Left kidney (tissue), 8 donors: ENCODE results near the gene FAM98B. TPM values are rescaled to one million over a fixed set of nuclear protein-coding genes. Genes with fewer than 3 reads are reported as not detected.
"Not testable (repeated sequence)": the region's sequence is repeated elsewhere in the genome, so short reads cannot be mapped to it uniquely, and the experiment has no call there.

Experiments
- DNase-seq: peaks from one replicate; pipeline ENCODE4 v3.0.0-alpha.2; 2013
- long read RNA-seq, 8 donors: transcript quantifications; one replicate each; lab custom pipeline, GENCODE V29; 2026
- polyA plus RNA-seq: library from polyadenylated mRNA; unstranded; fragments of 120-200 nt; gene quantifications from one replicate; pipeline ENCODE4 v1.2.1, GENCODE V29; 2013; ENCODE audit not compliant: insufficient read length

Gene FAM98B
- 86.9 TPM for polyA plus RNA-seq
- long read RNA-seq, donor 1, full-length matches to known transcripts, result 11 of 16 reads
- long read RNA-seq, donor 1, partial matches to known transcripts, result 5 of 16 reads
- long read RNA-seq, donor 1, other reads (novel, unspliced or antisense), result 0 of 16 reads
- long read RNA-seq, donor 2, full-length matches to known transcripts, result 13 of 13 reads
- long read RNA-seq, donor 2, partial matches to known transcripts, result 0 of 13 reads
- long read RNA-seq, donor 2, other reads (novel, unspliced or antisense), result 0 of 13 reads
- long read RNA-seq, donor 3, full-length matches to known transcripts, result 7 of 14 reads
- long read RNA-seq, donor 3, partial matches to known transcripts, result 7 of 14 reads
- long read RNA-seq, donor 3, other reads (novel, unspliced or antisense), result 0 of 14 reads
- long read RNA-seq, donor 4, result 0 reads
- long read RNA-seq, donor 5, full-length matches to known transcripts, result 11 of 11 reads
- long read RNA-seq, donor 5, partial matches to known transcripts, result 0 of 11 reads
- long read RNA-seq, donor 5, other reads (novel, unspliced or antisense), result 0 of 11 reads
- long read RNA-seq, donor 6, full-length matches to known transcripts, result 4 of 4 reads
- long read RNA-seq, donor 6, partial matches to known transcripts, result 0 of 4 reads
- long read RNA-seq, donor 6, other reads (novel, unspliced or antisense), result 0 of 4 reads
- long read RNA-seq, donor 7, full-length matches to known transcripts, result 10 of 10 reads
- long read RNA-seq, donor 7, partial matches to known transcripts, result 0 of 10 reads
- long read RNA-seq, donor 7, other reads (novel, unspliced or antisense), result 0 of 10 reads
- long read RNA-seq, donor 8, full-length matches to known transcripts, result 6 of 6 reads
- long read RNA-seq, donor 8, partial matches to known transcripts, result 0 of 6 reads
- long read RNA-seq, donor 8, other reads (novel, unspliced or antisense), result 0 of 6 reads

DNA sequence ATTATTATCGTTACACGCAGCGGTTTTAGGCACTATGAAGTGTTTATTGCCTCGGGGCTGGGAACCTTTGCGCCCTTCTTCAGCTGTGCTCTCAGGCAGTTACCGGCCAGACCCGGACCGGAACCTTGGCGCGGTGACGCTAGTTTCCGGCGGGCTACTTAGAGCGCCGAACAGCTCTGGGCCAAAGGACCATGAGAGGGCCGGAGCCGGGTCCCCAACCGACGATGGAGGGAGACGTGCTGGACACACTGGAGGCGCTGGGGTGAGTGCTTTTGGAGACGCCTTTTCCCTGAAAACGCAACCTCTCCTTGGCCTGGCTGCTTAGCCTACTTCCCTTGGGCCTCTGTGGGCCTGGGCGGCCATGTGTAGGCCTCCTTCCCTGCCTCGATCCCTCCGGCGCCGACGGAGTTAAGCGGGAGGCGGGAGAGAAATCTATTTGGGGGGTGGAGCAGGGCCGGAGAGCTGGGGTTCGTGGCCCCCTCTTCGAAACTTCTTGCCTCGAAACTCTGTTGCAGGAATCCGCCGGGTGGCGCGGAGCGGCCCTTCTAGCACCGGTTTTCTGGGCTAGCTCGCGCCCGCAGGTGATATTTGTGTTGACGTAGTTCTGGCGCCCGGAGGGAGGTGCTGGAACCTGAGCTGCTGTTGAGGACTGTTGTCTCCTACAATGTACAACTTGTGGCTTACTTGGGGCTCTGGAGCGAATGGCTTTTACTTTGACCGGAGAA is at the start of gene FAM98B:
FAM98B (plus strand) TSS at position 157 of the 725 bp plus-strand sequence; CDS start at position 192, 35 bp downstream.
- DNase-seq, result peak; percentile 94

DNA sequence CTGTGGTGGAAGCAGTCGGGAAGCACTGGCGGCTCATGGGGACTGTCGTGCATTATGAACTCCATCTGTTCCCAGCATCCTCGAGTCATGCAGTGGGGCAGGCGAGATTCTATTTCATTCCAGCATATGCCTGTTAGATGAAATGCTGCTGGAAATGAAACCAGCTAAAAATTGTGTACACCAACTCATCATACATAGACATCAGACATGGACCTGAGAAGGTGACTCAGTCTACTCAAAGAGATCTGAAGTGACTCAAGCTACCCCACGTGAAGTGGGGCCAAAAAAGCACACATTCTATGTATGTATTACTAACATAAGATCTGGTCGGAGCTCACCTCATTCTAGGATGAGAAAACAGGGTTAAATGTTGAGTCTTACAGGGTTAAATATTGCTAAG is 47.5 kb upstream of the FAM98B start:
- DNase-seq, result no peak

- DNase-seq, result no peak
These were observed 45.4 kb upstream of the FAM98B start for GRCh38 chr15:38408576-38408975.

GRCh38 chr15:38411902-38412301 is 42.0 kb upstream of the FAM98B start:
- DNase-seq, result peak; percentile 17

GRCh38 chr15:38412466-38412865 is 41.5 kb upstream of the FAM98B start:
- no peak for DNase-seq

- DNase-seq, result peak; percentile 14
These were observed 39.6 kb upstream of the FAM98B start for GRCh38 chr15:38414357-38414756.

- no peak for DNase-seq
These were observed 32.7 kb upstream of the FAM98B start for GRCh38 chr15:38421069-38421690.

GRCh38 chr15:38424101-38424552 is 29.8 kb upstream of the FAM98B start:
- DNase-seq, result no peak

- no peak for DNase-seq
These were observed 28.7 kb upstream of the FAM98B start for GRCh38 chr15:38425269-38425668.

- DNase-seq, result no peak
These were observed 26.5 kb upstream of the FAM98B start for GRCh38 chr15:38427380-38427779.

DNA sequence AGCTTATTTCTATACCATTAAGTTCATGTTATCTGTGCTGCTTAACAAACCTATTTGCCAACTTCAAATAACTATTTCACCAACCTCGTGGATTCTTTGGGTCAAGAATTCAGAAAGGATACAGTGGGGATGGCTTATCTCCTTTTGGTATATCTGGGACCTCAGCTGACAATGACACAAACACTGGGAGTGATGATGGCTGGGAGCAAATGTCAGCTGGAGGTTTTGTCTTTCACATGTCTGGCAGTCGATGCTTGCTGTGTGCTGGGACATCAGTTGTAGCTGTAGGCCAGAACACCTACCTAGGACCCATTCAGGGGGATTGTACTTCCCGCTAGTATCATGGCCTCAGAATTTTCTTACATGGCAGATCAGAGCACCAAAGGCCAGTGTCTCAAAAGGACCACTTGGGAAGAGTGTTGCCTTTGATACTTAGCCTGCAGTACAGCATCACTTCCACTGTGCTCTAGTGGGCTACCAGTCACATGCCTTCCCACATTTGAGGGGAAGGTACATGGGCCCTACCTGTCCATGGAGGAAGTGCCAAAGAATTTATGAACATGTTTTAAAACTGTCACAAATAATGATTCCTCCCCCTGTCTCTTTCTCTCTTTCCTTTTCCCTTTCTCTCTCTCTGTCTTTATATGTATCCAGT is 23.7 kb upstream of the FAM98B start:
- no peak for DNase-seq

DNA sequence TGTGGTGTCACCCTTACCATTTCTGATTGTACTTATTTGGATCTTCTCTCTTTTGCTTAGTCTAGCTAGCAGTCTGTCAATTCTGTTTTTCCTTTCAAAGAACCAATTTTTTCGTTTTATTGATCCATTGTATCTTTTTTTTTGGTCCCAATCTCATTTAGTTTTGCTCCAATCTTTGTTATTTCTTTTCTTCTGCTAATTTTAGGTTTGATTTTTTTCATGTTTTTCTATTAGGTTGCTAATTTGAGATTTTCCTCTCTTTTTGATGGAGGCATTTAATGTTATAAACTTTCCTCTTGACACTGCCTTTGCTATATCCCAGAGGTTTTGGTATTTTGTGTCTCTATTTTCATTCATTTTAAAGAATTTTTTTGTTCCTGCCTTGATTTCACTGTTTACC is 16.9 kb upstream of the FAM98B start:
- DNase-seq, result no peak

GRCh38 chr15:38437603-38438002 is 16.3 kb upstream of the FAM98B start:
- not testable (repeated sequence) for DNase-seq

DNA sequence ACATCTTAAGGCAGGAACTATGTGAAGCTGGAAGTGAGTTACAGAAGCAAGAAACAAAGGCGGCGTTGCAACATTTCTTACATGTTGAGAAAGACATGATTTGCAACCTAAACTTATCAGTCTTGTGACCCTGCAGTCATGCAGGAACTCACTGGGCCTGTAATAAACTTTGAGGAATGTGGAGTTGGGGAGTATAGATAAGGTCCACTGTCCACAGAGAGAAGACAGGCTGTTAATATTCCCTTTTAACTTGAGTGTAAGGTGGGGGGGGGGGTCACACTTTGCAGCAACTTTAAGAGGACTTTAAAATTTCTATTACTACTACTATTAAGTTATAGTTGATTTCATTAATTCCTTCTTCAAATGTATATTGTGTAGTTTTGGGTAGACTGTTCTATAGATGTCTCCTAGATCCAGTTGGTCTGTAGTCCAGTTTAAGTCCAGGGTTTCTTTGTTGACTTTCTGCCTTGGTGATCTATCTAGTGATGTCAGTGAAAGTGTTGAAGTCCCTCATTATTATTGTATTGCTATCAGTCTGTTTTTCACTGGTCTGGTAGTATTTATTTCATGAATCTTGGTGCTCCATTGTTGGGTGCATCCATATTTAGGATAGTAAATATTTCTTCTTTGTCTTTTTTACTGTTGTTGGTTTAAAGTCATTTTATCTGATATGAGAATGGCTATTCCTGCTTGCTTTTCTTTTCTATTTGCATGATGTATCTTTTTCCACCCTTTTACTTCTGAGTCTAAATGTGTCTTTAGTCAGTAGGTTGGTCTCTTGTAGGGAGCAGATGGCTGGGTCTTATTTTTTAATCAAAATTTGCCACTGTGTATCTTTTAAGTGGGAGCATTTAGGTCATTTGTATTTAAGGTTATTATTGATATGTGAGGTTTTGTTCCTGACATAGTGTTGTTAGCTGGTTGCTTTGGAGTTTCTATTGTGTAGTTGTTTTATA is 15.6 kb upstream of the FAM98B start:
- no peak for DNase-seq

DNA sequence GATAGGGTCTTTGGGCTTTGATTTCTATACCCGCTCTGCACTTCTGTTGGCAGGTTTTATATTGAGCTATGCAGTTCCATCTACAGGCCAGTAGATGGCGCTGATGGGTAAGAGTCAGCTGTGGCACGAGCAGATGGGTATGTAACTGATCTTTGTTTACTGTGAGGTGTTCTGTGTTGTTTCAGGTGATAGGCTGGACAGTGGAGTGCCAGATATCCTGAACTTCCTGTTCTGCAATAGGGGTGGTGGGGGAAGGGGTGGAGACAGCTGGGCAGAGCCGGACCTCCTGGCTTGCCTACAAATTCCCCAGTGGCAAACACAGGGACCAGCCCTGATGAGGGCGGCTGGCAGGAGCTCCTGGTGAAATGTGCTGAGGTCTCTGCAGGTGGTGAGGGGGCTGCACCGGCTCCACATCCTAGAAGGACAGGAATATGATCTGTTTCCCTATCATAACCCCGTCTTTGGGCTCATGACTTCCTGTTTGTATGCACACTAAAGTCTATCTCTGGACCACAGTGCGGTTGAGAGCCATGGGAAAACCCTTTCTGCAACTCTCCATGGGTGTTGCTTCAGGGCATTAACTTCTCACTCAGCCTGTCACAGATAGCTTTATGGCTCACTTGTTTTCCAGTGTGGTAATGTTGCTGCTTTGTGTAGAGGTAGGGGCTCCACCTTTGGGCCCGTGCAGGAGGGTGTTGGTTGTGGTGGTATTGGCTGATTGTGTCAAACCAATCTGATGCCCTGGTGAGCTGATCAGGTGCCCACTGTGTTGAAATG is 13.4 kb upstream of the FAM98B start:
- DNase-seq, result peak; percentile 61

GRCh38 chr15:38441130-38441519 is 12.8 kb upstream of the FAM98B start:
- DNase-seq, result no peak

- no peak for DNase-seq
These were observed 766 bp downstream of the FAM98B start for GRCh38 chr15:38454696-38455090.

GRCh38 chr15:38455092-38455491 is 1.2 kb downstream of the FAM98B start:
- DNase-seq, result peak; percentile 18

DNA sequence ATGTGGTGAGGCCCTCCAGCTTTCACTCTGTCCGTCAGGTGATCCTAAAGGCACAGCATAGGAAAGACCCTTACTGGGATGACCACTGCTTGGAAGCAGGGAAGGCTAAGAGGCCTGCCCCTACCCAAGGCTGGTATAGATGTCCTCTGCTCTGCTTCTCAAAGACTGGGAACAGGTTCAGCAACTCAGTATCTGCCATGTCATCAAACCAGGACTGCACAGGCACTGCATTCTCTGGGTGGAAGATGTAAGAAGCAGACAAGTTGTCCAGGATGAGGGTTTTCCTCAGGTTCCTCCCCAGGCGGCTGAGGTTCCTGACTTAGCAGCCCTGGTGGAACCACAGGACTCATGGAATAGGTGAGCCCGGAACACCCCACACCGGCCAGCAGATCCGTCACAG is 4.7 kb downstream of the FAM98B start:
- no peak for DNase-seq
